Measurements from ENCODE around the gene PDZD2.
"Not testable (repeated sequence)": the region's sequence is repeated elsewhere in the genome, so short reads cannot be mapped to it uniquely, and the experiment has no call there.

PDZD2 gene

DNA sequence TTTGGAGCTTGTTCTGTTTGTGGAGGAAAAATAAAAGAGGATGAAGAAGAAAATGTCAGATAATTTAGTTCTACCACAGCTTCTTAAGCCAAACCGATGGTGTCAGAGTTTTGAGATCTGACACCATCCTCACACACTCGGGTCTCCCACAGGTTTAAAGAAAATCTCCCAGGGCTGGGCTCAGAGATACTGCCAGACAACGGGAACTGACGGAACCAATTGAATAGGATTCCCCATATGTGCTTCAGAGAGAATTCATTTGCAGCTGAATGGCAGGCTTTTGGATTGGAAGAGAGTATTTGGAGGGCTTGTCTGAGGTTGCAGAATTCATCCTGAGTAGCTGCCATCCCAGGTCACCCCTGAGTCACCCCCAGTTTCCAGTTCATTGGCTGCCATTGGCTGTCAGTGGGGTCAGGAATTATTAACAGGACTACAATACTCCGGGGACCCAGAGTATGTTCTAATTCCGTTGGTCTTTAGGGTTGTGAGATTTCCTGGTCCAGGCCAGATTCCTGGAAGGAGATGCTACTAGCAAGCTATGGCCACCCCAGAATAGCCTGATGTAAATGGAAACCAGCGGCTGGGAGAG, 131.3 kb downstream of the PDZD2 start:
- no peak overlapping the region for H3K4me2 ChIP-seq (ENCODE audit: low read length)
- H4K20me1 ChIP-seq (ENCODE audit: control insufficient read depth, insufficient read depth, low read depth, low read length) = no peaks in the 10 kb centered on the region
- no peaks in the 10 kb centered on the region for H3F3A ChIP-seq (ENCODE audit: control insufficient read depth, insufficient read depth)
- H3K79me2 ChIP-seq (ENCODE audit: control insufficient read depth, low read length) = no peaks in the 10 kb centered on the region
- no peaks in the 10 kb centered on the region for H3K27me3 ChIP-seq (ENCODE audit: control insufficient read depth, low read length)
- H3K4me3 ChIP-seq (ENCODE audit: low read length) = no peak overlapping the region
- peaks cover 17% of the 10 kb centered on the region for H3K4me1 ChIP-seq (ENCODE audit: control insufficient read depth, low read length)
- no peak overlapping the region for H3K27ac ChIP-seq (ENCODE audit: low read depth, low read length)
- H3K36me3 ChIP-seq (ENCODE audit: control insufficient read depth, low read length) = no peaks in the 10 kb centered on the region
- no peaks in the 10 kb centered on the region for H3K9me3 ChIP-seq (ENCODE audit: control insufficient read depth, insufficient read depth, low read length)
- no peak for TF ChIP-seq EZH2phosphoT487 (IDR thresholded peaks at IDR 0.05; ENCODE audit: borderline replicate concordance, low read length)
- TF ChIP-seq, protein P1, sequence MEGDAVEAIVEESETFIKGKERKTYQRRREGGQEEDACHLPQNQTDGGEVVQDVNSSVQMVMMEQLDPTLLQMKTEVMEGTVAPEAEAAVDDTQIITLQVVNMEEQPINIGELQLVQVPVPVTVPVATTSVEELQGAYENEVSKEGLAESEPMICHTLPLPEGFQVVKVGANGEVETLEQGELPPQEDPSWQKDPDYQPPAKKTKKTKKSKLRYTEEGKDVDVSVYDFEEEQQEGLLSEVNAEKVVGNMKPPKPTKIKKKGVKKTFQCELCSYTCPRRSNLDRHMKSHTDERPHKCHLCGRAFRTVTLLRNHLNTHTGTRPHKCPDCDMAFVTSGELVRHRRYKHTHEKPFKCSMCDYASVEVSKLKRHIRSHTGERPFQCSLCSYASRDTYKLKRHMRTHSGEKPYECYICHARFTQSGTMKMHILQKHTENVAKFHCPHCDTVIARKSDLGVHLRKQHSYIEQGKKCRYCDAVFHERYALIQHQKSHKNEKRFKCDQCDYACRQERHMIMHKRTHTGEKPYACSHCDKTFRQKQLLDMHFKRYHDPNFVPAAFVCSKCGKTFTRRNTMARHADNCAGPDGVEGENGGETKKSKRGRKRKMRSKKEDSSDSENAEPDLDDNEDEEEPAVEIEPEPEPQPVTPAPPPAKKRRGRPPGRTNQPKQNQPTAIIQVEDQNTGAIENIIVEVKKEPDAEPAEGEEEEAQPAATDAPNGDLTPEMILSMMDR (IDR thresholded peaks at IDR 0.05; ENCODE audit: low read depth, low read length, poor library complexity, severe bottlenecking) = no peak
- no peaks in the 10 kb centered on the region for H3K9me2 ChIP-seq (replicated peaks; ENCODE audit: control insufficient read depth, low read length)

DNA sequence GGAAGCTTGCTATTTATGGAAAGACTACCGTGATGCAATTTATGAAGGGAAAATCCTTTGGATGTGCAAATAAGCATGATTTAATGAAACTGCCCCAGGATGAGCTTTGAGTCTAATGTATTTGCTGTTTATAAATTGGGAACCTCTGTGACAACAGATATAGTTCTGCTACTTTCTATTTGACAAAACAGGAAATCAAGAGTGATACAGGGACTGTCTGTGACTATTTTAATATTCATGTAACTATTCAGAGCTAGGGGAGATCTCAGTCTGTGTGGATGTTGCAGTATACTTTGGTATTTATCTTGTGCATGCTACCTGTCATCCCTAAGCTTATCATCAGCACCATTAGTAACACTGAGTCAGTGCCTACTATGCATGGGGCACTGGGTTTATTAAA, 132.1 kb downstream of the PDZD2 start:
- H3K4me2 ChIP-seq (ENCODE audit: low read length) = peak overlapping the region; percentile 49
- H3K36me3 ChIP-seq (ENCODE audit: control insufficient read depth, low read length) = no peaks in the 10 kb centered on the region
- H3K9me3 ChIP-seq (ENCODE audit: control insufficient read depth, insufficient read depth, low read length) = no peaks in the 10 kb centered on the region
- no peaks in the 10 kb centered on the region for H3K27me3 ChIP-seq (ENCODE audit: control insufficient read depth, low read length)
- peak overlapping the region; percentile 31; the same call in 1 of the 2 replicates for H3K4me3 ChIP-seq (ENCODE audit: low read length)
- no peaks in the 10 kb centered on the region for H3K9me2 ChIP-seq (replicated peaks; ENCODE audit: control insufficient read depth, low read length)
- H3K79me2 ChIP-seq (ENCODE audit: control insufficient read depth, low read length) = no peaks in the 10 kb centered on the region
- TF ChIP-seq, protein P1 (IDR thresholded peaks at IDR 0.05; ENCODE audit: low read depth, low read length, poor library complexity, severe bottlenecking) = no peak
- no peak for TF ChIP-seq EZH2phosphoT487 (IDR thresholded peaks at IDR 0.05; ENCODE audit: borderline replicate concordance, low read length)
- H4K20me1 ChIP-seq (ENCODE audit: control insufficient read depth, insufficient read depth, low read depth, low read length) = no peaks in the 10 kb centered on the region
- 0 out of 2 replicates have a peak overlapping the region, but pooled peaks have one; percentile 7 for H3K27ac ChIP-seq (ENCODE audit: low read depth, low read length)
- H3K4me1 ChIP-seq (ENCODE audit: control insufficient read depth, low read length) = peaks cover 17% of the 10 kb centered on the region
- no peaks in the 10 kb centered on the region for H3F3A ChIP-seq (ENCODE audit: control insufficient read depth, insufficient read depth)

DNA sequence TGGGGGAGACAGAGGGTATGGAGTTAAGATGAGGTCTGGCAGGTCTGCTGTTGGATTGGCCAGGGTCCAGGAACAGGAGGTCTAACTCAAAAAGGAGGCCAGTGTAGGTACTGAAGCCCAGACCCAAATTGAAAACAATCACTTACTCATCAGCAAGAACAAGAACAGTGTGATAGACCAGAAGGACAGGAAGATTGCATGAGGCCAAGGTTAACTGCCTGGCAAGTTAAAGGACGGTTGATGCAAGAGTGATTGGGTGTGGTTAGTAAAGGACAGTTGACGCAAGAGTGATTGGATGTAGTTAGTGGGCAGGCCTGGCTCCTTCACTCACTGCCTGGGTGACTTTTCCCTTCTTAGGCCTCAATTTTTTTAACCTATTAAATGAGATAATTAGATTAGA, 132.6 kb downstream of the PDZD2 start:
- no peaks in the 10 kb centered on the region for H3K36me3 ChIP-seq (ENCODE audit: control insufficient read depth, low read length)
- H3K4me1 ChIP-seq (ENCODE audit: control insufficient read depth, low read length) = peaks cover 17% of the 10 kb centered on the region
- H3K4me3 ChIP-seq (ENCODE audit: low read length) = peak overlapping the region; percentile 31; the same call in 1 of the 2 replicates
- H3F3A ChIP-seq (ENCODE audit: control insufficient read depth, insufficient read depth) = no peaks in the 10 kb centered on the region
- TF ChIP-seq, protein P1 (IDR thresholded peaks at IDR 0.05; ENCODE audit: low read depth, low read length, poor library complexity, severe bottlenecking) = no peak
- TF ChIP-seq EZH2phosphoT487 (IDR thresholded peaks at IDR 0.05; ENCODE audit: borderline replicate concordance, low read length) = no peak
- peak overlapping the region; percentile 49 for H3K4me2 ChIP-seq (ENCODE audit: low read length)
- no peaks in the 10 kb centered on the region for H3K27me3 ChIP-seq (ENCODE audit: control insufficient read depth, low read length)
- H4K20me1 ChIP-seq (ENCODE audit: control insufficient read depth, insufficient read depth, low read depth, low read length) = no peaks in the 10 kb centered on the region
- H3K9me3 ChIP-seq (ENCODE audit: control insufficient read depth, insufficient read depth, low read length) = no peaks in the 10 kb centered on the region
- H3K9me2 ChIP-seq (replicated peaks; ENCODE audit: control insufficient read depth, low read length) = no peaks in the 10 kb centered on the region
- H3K79me2 ChIP-seq (ENCODE audit: control insufficient read depth, low read length) = no peaks in the 10 kb centered on the region
- H3K27ac ChIP-seq (ENCODE audit: low read depth, low read length) = 0 out of 2 replicates have a peak overlapping the region, but pooled peaks have one; percentile 7

DNA sequence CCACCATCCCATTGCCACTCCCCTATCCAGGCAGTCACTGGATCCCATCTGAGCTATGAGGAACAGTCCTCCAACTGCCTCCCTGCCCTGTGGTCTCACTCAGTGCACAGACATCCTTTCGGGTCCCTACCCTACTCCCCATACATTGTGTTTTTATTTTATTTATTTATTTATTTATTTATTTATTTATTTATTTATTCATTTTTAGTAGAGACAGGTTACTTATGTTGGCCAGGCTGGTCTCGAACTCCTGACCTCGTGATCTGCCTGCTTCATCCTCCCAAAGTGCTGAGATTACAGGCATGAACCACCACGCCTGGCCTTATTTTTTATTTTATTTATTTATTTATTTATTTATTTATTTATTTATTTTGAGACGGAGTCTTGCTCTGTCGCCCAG, 137.4 kb downstream of the PDZD2 start:
- not testable (repeated sequence) for H3K27ac ChIP-seq (ENCODE audit: low read depth, low read length); H3K27me3 ChIP-seq (ENCODE audit: control insufficient read depth, low read length); H3K36me3 ChIP-seq (ENCODE audit: control insufficient read depth, low read length); H3K79me2 ChIP-seq (ENCODE audit: control insufficient read depth, low read length); H3K9me2 ChIP-seq (replicated peaks; ENCODE audit: control insufficient read depth, low read length); H3K9me3 ChIP-seq (ENCODE audit: control insufficient read depth, insufficient read depth, low read length); H3K4me2 ChIP-seq (ENCODE audit: low read length); H3F3A ChIP-seq (ENCODE audit: control insufficient read depth, insufficient read depth); H4K20me1 ChIP-seq (ENCODE audit: control insufficient read depth, insufficient read depth, low read depth, low read length); H3K4me3 ChIP-seq (ENCODE audit: low read length)
- H3K4me1 ChIP-seq (ENCODE audit: control insufficient read depth, low read length) = peaks cover 21% of the 10 kb centered on the region

All from DOHH2 (cell line).